ENCODE measurements around the gene QRICH2.
"Not testable (repeated sequence)": the region's sequence is repeated elsewhere in the genome, so short reads cannot be mapped to it uniquely, and the experiment has no call there.

The QRICH2 gene

DNA sequence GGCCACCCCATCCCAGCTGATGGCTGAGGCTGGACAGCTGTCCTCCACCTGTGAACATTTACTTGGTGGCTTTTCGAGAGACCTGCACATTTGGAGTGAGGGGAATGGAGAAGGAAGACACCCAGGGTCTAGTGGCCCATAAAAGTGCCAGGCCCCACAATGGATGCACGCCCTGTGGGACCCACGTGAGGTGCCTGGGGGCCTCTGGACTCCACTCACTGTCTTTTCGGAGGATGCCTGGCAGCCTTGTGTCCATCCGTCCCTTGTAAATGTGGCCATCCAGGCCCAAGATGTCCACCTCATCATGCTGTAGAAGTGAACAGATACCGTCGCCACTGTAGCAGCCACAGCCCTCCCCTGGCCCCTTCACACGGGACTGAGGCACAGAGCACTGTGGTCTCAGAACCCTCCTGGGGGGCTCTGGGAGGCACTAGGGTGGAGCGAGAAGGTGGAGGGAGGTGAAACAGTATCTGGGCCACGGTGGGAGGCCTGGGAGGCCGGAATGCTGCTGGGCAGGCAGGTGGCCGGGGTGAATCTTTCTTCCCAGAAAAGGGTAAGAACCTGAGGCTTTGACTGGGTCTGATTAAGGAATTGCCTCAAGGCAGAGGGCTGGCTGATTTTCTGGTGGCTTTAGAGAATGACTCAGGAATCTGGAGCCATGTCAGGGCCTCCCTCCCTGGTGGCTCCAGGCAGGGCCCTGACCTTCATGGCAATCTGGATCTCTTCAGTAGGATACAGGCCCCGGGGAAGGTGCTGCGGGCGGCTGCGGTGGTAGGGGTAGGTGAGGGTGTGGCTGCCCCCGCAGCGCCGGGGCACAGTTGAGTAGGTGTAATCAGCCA lies 31.4 kb downstream of the QRICH2 start:
- no peak for DNase-seq

DNA sequence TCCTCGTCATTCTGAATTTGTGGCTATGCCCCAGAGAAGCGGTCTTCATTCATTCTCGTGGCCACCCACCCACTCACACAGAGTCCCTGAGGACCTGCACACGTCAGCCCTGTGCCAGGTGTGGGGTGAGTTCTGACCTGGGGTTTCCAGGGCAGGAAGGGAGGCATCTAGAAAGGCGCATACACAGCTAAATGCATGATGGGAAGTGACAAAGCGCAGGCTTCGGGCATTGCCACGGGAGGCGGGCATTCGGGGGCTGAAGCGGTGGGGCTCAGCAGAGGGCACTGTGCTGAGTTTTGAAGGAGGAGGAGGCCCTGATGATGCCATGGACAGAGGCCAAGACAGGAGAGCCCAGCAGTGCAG lies 32.0 kb downstream of the QRICH2 start:
- DNase-seq = no peak

DNA sequence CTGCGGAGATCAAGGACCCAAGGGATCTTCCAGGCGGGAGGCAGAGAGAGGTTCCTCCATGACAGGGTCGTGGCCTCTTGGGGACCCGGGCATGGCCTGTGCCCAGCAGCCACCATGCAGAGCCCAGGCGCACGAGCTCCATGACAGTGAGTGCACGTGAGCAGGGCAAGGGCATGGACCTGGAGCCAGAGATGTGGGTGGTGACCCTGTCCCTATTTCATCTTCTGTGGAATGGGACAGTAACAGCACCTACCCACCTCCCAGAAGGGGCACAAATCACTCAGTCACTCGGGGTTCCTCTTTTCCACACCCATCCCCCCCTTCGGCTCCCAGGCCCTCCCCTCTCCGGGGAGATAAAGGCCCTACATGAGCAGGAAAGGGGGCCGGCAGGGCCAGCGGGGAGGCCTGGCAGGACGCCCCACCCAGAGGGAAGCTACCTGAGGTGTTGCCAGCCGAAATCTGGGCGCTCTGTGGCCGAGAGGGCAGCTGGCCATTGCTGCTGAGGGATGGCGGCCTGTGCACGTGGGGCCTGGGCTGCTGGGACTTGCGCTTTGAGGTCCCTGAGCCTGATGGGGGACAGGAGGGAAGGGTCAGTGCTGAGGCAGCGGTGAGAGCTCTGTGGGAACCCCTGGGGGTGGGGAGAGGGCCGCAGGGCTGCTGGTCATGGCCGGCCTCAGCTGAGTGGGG lies 32.6 kb downstream of the QRICH2 start:
- no peak for DNase-seq

- DNase-seq = no peak
Observed at GRCh38 chr17:76274112-76274956, 33.7 kb downstream of the QRICH2 start.

DNA sequence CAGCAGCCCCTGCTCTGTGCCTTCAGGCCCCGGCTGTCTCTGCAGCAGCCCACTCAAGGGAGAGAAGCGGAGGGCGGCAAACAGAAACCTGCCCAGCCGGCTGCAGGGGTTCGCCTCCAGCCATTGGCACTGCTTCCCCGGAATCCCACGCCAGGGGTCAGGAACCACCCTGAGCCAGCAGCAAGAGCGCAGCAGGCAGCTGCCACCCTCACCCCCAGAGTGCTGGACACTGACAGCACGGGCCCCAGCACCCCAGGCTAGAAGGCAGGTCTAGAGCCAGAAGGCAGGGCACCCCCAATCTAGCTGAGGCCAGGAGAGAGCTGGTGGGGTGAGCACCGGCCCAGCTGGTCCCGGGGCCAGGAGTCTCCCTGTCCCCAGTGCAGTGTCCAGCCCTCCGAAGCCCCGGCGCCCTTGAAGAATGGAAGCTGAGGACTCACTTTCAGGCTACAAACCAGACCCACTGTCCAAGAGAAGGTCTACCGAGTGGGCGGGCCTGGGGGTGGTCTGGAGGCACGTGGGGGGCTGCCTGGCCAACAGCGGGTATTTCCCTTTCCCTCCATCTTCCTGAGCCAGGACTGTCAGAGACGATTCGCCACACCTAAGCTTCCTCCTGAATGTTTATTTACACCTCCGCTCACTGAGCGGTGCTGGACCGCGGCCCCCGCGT lies 34.5 kb downstream of the QRICH2 start:
- DNase-seq = no peak

DNA sequence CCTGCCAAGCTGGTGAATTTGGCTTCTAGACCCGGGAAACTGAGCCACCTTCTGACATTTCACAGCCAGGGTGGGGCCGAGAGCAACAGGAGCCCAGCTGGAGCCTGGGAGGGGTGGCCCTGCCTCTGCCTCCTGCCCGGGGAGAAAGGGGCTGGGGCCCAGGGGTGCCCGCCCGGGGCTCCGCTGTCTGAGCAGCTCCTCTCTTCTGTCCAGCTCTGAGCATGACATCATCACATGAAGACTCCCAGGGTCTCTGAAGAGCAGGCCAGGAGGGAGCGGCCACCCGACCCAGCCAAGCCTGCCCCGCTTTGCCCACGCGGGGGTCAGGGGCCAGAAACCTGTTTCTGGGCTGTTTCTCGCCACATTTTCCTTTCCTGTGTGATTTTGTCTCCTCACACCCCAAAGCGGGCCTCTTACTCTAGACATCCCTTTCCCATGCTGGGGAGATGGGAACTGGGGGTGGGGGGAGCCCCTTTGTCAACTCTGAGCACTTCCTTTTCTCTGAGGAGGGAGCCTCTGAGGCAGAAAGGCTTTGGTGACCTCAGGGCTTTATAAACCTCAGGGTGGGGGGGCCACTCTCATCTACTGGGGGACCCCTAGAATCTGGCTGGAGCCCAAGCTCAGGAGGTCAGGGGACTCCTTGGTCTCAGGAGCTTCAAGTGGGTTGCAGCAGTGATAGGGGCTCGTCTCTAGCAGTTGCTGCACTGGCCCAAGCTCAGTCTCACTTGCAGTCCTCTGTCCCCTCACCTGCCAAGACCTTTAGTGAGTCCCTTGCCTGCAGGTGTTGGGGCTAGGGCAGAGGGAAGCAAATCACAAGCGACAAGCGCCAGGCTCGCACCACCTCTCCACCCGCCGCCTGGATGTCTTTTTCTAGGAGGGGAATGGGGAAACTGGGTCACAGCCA lies 35.3 kb downstream of the QRICH2 start:
- no peak for DNase-seq

DNA sequence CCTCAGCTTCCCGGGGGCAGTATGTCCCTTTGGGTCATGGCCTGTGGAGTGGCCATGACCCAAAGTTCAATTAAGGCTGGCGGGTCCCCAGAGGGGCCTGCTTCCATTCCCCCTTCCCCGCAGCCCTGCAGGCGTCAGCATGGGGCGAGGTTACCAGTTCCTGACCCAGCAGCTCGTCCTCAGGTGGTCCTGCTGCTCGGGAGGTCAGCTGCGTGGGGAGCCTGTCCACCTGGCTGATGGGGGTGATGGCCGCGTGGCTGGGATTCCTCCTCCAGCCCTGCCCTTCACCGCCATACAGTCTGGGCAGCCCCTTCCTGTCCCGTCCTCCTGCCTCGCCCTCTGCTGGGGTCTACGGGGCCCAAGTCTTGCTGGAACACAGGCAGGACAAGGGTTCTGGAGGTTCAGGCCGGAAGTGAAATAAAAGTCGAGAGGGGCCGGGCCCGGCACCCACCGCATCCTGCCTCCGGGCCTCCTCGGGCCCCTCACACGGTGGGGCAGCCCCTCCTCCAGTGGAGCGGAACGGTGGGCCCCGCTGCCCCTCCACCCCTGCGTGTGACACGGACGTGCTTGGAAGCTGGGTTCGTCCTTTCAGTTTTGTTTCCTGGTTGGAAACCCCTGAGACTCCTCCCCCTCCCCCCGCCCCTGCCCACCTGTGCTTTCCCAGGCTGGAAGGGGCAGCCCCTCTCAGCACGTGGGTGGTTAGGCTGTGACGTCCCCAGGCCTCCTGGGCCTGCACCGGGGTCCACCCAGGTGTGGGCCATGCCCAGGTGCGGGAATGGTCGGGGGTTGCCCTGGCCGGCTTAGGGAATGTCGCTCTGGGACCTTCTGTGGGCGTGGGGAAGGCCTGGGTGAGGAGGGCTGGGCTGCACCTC lies 36.2 kb downstream of the QRICH2 start:
- no peak for DNase-seq

GRCh38 chr17:76270770-76271668 lies 37.1 kb downstream of the QRICH2 start:
- DNase-seq = no peak

DNA sequence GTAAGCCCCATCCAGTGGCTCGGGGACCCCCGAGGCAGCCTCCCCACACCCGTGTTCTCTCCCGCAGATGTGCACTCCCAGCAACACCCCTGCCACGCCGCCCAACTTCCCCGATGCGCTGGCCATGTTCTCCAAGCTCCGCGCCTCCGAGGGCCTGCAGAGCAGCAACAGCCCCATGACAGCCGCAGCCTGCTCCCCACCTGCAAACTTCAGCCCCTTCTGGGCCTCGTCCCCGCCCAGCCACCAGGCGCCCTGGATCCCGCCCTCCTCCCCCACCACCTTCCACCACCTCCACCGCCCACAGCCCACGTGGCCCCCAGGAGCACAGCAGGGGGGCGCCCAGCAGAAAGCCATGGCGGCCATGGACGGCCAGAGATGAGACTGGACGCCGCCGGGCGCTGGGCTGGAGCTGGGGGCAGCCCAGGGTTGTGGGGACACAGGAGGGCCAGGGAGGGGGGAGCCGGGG lies 37.9 kb downstream of the QRICH2 start:
- no peak for DNase-seq

DNA sequence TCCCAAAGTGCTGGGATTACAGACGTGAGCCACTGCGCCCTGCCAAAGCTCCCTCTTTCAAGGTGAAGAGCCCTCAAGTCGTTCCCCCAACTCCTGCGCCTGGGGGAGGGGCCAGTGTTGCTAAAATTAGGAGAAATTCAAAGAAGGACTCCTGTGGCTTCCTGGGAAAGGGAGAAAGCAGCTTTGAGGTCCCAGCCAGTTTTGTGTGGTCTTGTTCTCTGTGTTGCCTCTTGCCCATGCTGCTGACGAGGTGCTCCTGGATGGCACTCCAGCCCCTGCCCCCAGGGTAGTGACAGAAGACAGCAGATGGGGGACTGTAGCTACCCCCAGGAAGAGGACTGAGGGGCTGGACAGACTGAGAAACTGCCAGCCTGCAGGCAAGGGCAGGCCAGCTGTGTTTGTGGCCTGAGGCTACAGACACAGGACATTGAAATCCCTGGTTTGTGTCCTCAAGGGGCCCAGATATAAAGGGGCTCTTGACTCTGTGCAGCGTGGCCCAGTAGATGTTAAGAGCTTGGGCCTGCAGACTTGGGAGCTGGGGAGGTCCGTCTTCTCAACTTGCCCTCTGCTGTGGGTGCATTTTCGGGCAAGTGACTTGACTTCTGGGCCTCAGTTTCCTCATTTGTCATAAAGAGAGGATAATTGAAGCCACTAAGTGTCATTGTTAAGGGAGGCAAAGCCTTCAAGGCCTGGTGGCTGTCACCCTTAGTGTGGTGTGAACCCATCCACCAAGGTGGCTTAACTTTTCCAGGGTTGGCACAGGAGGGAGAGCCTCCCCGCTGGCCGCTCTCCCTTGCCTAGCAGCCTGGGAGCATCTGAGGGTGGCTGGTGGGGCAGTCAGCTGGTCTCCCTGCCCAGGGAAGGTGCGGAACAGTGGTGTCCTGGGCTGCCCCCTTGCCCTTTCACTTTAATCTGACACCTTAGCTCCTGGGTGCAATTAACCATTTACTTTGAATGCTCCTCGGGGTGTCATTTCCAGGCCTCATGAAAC lies 38.8 kb downstream of the QRICH2 start:
- DNase-seq = no peak

DNA sequence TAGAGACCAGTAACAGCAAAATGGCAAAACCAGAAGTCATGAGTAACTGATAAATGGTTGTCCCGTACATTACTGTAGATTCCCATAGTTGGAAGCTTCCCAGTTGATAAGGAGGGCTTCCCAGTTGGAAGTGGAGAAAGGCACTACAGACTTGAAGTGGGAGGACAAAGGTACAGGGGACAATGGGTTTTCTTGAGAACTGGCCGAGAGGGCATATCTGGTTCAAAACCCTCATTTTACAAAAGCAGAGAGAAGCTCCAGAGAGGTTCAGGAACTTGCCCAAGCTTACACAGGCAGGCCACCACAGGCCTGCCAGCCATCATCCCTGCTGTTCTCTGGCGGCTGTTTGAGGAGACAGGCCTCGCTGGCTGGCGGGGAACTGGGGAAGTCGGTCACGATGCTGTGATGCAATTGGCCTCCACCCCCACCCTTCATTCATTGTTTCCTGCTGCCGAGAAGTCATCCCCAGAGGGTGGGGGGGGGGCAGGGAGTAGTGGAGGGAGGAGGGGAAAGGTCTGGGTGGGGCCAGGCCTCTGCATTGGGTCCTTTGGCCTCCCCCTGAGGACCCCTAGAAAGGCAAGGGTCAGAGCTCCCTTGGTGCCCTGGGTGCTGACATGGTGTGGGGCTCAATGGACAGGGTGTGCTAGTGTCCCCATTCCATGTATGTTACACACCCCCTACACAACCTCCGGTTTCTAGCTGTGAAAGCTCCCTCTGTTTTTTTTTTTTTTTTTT lies 39.9 kb downstream of the QRICH2 start:
- DNase-seq = peak; percentile 77

- DNase-seq = not testable (repeated sequence)
Observed at GRCh38 chr17:76267581-76268001, 40.5 kb downstream of the QRICH2 start.

DNA sequence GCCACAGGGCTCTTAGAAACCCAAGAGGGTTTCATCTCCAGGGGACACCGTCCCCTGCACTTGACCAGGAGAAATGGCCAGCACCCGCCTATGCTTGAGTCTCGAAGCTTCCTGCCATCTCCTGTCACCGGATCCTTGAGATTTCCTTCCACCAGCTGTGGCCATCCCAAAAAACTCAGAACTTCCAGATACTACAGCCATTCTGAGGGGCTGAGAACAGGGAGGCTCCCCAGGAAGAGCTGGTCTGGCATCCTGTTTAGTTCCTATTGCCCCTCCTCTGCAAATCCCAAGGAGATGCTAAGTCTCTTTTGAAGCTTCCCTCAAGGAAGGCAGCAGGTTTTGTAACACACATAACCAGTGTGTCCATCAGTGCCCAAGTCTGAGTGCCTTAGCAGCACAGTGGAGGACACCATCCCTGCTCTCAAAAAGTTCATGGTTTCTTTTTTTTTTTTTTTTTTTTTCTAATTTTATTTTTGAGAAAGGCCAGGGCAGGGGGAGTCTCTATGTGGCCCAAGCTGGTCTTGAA lies 41.0 kb downstream of the QRICH2 start:
- DNase-seq = no peak

DNA sequence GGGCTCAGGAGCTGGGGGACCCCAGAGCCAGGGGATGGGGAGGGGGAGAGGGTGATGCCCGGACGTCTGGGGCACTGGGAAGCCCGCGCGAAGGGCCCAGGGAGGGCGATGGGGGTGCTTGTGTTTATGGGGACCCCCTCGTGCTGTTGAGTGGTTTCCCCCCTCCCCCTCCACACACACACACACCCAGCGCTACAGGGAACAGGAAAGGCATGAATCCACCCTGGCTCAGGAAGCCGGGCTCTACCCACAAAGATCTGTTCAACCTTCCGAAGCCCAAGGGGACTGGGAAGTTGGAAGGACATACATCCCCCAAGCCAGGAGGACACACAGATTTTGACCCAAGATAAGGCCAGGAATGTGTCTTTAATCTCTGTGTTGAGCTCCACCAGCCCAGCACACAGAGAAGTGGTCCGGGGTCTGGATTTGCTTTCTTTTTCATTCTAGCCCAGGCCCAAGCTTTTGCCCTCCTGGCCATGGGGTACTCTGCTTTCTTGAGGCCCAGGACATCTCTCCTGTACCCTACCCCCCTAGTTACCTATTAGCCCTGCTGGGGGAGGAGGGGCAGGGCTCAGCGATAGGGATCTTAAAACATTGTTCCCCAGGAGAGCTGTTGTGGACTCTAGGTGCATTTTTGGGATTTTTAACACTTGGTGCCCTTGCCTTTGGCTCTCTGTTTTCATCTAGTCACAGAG lies 41.7 kb downstream of the QRICH2 start:
- peak; percentile 31 for DNase-seq

DNA sequence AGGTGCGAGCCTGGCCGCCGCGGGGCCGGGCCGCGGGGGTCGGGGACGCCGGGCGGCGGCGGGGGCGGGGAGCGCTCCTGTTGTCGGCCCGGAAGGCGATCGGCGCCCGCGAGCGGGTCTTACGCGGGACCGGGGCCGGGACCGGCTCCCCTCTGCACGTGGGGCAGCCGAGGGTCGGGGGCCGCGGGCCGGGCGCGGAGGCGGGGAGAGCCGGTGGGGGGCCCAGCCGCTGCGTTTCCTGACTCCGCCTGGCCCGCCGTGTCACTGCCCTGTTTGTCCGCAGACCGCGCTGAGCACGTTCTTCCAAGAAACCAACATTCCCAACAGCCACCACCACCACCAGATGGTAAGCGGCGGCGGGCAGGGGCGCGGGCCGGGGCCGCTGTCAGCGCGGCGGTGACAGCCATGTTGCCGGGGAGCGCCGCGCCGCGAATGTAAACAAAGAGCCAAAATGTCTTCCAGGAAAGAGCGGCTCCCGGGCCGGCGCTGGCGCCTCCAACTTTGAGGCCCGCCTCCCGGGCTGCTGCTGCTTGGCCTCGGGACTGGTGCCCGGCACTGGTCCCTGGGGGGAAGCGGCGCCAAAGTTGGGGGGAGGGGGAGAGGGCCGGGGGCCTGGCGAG lies 42.3 kb downstream of the QRICH2 start:
- peak; percentile 28 for DNase-seq
